Stromal cell of bone marrow (primary cell): ENCODE data around the gene MLST8.

Experiments
- DNase-seq: peaks from one replicate; pipeline ENCODE4 v3.0.0-alpha.2; 2012; ENCODE audit warnings: low read depth

The MLST8 gene

DNA sequence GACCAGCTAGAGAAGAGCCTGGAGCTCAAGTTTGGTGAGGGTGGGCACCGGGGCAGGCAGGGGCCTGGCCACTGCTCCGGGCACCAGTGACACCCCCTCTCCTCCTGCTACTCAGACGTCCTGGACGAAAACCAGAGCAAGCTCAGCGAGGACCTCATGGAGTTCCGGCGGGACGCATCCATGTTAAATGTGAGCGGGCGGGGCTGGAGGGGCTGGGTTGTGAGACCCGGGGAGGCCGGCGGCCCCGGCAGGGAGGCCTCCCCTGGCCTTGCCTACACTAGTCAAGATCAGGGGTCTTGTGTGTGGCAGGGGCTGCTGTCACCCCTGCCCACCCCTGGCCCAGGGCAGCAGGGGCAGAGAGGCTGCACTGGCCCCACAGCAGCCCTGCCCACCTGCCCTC, 31.9 kb upstream of the MLST8 start:
- DNase-seq: no peak

DNA sequence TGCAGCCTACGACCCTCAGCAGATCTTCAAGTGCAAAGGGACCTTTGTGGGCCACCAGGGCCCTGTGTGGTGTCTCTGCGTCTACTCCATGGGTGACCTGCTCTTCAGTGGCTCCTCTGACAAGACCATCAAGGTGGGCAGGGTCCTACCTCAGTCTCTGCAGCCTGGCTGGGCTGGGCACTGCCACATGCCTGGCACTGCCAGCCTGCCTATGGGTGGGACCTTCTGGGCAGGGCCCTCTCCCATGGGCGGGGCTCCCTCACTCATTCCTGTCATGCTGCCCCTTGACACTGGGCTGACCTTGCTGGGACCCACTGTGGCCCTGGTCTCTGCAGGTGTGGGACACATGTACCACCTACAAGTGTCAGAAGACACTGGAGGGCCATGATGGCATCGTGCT, 31.3 kb upstream of the MLST8 start:
- no peak for DNase-seq

DNA sequence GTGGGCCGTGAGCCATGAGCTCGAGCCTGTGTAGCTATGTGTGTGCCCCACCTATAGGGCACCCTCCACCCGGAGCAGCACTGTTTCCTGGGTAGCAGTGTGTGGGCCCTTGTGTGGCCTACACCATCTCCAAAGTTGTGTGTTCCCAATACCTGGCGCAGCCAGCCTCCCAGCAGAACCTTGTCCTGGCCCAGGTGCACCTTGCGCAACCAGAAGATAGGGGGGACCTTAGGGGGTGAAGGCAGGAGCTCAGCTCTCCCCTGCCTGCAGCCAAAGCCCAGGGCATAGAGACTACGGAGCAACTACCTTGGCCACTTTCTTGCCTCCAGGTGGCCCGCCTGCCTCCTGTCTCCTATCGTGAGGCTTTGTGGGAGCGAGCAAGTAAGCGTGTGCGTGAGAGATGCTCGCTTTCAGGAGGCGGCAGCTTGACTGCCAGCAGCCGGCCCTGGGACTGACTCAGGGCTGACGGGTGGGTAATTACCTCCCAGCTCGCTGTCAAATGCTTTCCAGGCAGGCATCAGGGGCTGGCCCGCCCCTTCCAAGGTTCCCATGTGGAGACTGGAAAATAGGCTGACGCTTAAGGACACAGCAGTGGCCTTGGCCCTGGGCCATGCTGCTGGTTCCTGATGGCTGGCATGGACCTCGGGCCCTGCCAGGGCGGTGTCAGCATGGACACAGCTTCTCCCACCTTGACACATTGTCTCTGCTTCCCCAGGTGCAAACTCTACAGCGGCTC, 30.7 kb upstream of the MLST8 start:
- no peak for DNase-seq

DNA sequence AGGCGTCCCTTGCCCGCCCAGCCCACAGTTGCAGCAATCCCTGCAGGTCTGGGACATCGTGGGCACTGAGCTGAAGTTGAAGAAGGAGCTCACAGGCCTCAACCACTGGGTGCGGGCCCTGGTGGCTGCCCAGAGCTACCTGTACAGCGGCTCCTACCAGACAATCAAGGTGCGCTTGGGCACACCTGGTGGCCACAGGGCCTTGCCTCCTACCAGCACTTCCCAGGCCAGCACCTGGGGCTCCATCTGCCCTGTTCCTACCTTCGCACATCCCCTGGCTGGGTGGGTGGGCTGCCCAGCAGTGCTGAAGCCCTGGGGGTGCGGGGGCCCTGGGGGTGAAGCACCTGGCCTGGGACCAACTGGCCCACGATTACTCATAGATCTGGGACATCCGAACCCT, 29.8 kb upstream of the MLST8 start:
- no peak for DNase-seq

DNA sequence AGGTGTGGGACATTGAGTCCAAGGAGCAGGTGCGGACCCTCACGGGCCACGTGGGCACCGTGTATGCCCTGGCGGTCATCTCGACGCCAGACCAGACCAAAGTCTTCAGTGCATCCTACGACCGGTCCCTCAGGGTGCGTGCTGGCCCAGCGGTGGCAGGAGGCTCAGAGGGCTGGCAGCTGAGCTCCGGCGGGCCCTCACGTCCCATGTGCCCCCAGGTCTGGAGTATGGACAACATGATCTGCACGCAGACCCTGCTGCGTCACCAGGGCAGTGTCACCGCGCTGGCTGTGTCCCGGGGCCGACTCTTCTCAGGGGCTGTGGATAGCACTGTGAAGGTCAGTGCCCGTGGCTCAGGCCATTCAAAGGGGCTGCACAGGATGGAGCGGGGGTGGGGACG, 29.2 kb upstream of the MLST8 start:
- no peak for DNase-seq

DNA sequence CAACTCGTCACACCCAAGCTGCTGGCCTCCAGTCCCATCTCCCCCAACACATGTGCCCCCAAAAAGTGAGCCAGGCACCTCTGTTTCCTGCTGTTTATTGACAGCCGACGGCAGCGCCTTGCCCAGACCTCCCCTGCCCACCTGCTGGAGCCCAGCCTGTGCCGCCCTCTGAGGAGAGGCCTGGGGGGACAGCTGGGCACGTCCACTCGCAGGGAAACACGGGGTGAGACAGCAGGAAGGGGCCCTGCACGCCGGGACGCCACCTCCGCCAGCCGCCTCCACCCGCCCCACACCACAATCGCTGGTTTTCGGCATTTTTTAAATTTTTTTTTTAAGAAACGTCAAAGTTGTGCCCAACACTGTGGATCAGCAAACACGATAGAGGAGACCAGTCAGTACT, 28.2 kb upstream of the MLST8 start:
- DNase-seq: no peak

DNA sequence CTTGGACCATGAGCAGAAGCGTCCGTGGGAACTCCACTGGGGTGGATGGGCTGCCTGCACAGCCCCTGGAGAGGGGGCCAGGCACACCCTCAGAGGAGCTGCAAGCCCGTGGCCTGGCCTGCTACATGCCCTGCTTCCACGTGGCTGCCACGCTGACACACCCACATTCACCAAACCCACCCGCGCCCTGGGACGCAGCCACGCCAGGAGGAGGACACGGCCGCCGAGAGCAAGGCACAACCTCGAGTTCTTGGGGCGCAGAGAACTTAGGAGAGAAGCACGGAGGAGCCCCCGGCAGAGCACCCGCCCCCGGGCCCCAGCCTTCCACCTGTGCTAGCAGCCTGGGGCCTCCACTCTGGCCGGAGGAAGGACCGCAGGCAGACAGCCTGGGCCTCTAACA, 27.7 kb upstream of the MLST8 start:
- DNase-seq: no peak

DNA sequence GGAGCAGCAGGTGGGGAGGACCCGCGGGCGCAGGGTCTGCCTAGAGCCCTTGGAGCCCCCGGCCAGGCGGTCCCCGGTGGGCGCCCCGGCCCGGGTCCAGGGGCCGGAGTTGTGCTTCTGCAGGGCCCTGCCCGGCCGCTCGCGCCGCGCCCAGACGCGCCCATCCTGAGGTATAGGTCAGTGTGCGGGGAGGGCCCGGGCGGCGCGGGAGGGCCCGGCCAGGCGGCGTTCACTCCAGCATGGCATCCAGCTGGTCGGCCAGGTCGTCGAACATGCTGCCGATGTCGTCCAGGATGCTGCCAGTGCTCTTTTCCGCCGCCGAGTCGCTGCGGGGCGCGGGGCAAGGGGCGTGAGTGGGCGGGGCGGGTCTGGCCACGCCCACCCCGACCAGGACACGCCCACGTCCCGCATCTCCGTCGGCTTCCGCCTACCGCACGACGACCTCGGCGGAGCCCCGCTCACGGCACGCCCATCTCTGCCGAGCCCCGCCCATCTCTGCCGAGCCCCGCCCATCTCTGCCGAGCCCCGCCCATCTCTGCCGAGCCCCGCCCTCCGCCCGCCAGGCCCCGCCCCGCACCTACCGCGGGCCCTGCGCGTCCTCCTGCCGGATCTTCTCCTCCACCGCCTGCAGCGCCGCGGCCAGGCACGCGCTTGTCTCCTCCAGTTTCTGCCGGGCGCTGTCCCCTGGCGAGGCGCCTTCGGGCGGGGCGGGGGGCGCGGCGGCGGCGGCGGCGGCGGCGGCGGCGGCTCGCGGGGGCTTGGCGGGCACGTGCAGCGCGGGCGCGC, 26.7 kb upstream of the MLST8 start:
- DNase-seq: no peak

DNA sequence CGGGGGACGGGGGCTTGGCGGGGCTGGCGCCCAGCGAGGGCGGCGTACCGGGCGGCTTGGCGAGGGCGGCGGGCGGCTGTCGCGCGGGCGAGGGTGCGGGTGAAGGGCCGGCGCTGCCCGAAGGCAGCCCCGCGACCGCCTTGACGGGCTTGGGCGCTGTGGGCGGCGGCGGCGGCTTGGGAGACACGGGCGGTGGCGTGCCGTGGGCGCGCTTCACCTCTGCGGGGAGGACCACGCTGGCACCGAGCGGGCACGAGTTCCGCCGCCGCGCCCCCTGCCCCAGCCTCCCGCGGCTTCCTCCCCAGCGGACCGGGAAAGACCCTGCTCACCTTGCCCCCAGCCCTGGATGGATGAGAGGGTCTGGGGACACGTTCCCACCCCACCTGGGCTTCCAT, 26.1 kb upstream of the MLST8 start:
- DNase-seq: no peak

DNA sequence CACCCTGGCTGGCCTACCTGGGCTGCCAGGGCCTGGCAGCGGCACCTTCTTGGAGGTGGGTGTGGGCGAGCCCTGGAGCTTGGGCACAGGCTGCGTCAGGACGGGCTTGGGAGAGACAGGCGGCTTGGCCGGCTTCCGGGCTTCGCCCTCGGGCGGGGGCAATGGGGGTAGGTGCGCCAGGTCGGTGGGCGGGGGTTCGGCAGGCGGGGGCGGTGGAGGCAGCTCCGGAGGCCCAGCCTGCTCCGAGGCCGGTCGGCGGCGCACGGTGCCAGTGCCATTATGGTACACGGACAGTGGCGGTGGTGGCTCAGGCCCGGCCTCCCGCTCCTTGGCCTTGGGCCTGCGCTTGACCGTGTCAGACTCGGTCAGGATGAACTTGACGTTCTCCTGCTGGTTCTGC, 25.7 kb upstream of the MLST8 start:
- no peak for DNase-seq

DNA sequence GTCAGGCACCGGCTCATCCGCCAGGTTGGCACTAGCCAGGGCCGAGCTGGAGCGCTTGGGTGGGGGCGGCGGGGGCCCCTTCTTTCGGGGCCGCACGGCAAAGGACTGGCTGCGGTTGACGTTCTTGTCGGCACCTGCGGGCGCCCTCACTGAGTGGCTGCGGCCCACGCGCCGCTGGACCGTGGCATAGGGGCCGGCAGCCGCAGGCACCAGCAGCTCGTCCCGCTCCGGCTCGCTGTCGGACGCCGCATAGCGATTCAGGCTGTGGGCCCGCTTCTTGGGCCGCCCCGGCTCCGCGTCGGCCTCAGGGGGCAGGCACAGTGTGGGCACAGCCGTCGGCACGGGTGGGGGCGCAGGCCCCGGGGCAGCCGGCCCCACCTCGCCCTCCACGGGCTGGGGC, 24.8 kb upstream of the MLST8 start:
- no peak for DNase-seq

DNA sequence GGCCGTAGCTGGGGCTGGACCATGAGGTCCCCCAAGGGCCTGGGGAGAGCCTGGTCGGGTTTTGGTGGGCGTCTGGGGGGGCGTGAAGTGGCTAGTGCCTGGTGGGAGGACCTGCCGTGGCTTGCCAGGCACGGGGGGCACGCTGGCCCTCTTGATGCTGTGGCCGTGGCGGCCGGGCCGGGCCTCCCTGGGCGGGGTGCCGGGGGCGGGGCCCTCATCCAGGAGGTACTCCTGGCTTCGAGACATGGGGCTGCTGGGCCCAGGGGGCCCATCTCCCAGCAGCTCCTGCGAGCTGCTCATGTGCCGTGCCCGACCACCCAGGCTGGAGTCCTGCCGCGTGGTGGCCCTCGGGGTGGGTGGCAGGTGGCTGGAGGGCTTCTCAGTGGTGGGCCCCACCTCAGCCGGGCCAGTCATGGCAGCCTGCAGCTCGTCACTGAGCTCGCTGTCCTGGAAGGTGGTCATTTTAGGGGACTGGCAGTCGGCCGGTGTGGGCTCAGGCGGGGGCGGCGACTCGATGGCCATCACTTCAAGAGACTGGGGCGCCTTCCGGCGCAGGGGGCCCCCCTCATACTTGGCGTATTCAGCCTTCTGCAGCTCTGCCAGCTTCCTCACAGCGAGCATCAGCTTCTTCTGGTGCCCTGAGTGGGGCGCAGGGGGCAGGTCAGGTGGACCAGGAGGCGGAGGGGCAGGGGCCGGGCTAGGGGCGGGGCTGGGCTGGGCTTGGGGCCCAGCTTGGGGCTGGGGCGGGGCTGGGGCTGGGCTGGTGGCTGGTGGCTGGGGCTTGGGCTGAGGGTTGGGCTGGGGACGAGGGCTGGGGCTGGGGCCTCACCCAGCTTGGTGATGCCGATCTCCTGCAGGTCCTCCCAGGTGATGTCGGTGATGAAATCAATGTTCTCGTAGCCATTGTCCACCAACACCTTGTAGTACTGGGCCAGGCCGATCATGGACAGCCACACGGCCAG, 24.0 kb upstream of the MLST8 start:
- DNase-seq: no peak

DNA sequence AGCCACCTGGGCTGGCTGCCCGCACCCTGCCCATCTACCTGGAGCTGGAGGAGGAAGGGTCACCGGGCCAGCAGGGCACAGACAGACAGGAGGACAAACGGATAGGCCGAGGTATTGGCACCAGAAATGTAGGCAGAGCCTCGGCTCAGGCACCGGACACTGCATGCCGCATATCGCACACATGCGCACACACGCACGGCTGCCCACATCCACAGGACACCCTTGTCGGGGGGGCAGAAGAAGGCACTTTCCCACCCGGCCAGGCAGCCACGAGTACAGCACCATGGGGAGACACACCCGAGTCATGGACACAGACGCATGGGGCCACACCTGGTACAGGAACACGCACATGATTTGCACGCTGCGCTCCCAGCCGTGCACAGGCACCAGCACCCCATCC, 23.3 kb upstream of the MLST8 start:
- DNase-seq: no peak

DNA sequence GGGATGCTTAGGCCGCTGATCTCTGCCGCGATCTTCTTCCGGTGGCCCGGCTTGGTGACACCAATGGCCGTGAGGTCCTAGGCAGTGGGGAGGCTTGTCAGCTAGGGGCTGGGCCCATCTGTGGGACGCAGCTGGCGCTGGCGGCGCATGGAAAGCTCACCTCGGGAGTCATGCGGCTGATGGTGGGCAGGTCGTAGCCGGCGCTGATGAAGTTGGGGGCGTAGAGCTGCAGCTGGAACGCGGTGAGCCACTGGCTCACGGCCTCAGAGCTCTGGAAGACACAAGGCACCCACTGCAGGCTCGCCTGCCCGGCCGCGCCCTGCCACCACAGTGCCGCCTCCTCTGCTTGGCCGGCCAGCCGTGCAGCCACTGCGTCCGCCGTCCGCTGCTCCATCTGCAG, 21.6 kb upstream of the MLST8 start:
- DNase-seq: no peak

DNA sequence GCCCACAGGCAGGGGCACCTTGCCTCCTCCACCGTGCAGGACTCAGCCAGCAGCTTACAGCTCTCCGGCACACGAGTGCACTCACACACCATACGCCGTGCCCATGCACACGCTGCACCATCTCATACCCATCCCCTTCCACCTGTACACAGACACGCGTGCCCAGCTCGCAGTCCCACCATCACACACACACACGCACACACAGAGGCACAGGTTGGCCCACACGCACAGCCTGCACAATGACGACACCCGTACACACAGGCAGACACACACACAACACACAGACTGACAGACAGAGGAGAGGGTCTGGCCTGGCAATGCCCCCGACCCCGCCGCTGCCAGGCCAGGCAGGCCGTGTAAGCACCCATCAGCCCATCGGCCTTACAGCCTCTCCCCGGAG, 20.9 kb upstream of the MLST8 start:
- no peak for DNase-seq

DNA sequence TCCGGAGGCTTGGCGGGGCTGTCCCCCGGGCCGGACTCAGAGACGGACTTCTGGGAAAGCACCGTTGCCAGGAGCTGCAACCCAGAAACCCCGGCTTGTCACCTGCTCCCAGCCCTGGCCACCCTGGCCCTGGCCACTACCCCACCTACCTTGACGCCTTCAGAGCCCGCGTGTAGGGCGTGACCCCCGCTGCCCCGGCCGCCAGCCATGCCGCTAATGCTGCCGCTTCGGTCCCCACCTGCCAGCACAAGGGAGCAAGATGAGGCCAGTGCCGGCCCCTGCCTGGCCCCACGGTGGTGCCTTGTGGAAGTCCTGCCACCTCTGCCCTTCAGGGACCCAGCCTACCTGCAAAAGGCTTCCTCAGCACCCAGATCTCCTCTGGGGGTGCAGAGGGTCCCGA, 20.3 kb upstream of the MLST8 start:
- DNase-seq: no peak

DNA sequence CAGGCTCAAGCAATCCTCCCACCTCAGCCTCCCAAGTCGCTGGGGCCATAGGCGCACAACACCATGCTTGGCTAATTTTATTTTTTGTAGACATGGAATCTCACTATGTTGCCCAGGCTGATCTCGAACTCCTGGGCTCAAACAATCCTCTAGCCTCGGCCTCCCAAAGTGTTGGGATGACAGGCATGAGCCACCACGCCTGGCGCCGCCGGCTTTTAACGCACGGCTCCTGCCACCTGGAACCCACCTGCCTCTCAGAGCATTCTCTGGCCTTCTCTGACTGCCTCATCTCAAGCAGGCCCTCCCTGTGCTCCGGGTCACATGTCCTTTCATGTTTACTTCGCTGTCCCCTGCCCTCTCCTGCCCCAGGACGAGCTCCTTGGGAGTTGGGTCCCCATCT, 19.2 kb upstream of the MLST8 start:
- no peak for DNase-seq

DNA sequence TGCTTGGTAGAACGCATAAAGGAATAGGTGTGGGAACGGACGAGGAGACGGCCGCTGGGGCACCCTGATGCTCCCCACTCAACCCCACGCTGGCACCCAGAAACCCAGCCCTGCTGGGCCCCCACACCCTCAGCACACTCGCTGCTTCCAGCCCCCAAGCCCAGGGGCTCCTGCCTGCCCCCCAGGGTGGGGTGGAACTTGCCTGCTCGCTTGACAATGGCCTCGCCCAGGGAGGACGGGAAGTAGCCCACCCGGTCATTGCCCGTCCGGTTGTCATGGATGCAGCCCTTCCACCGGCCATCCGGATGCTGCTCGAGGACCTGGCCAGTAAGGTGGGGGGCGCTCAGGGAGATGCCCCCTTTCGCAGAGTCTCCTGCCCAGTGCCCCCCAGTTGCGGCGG, 18.7 kb upstream of the MLST8 start:
- no peak for DNase-seq

DNA sequence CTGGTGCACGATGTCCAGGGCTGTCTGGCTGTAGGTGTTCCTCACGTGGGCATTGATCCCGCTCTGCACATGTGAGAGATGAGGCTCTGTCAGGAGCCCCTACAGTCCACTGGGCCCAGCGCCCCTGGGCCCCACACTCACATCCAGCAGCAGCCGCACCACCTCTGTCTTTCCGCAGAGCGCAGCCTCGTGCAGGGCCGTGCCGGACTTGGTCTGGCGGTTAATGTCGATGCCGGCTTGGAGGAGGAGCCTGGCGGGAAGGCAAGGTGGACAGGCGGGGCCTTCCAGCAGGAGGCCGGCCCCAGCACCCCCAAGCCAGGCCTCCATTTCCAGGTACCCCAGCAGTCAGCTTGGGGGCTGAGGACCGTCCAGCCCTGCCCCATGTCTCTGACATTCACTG, 18.0 kb upstream of the MLST8 start:
- no peak for DNase-seq

DNA sequence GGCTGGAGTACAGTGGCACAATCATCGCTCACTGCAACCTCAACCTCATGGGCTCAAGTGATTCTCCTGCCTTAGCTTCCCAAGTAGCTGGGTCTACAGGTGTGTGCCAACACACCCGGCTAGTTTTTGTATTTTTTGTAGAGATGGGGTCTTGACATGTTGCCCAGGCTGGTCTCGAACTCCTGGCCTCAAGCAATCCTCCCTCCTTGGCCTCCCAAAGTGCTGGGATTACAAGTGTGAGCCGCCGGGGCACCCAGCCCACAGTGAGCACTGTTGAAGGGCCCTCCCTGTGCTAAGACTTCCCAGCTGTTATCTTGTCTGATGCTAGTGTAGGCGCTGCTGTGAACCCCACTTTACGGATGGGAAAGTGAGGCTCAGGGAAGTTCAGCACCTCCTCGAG, 16.9 kb upstream of the MLST8 start:
- DNase-seq: no peak

DNA sequence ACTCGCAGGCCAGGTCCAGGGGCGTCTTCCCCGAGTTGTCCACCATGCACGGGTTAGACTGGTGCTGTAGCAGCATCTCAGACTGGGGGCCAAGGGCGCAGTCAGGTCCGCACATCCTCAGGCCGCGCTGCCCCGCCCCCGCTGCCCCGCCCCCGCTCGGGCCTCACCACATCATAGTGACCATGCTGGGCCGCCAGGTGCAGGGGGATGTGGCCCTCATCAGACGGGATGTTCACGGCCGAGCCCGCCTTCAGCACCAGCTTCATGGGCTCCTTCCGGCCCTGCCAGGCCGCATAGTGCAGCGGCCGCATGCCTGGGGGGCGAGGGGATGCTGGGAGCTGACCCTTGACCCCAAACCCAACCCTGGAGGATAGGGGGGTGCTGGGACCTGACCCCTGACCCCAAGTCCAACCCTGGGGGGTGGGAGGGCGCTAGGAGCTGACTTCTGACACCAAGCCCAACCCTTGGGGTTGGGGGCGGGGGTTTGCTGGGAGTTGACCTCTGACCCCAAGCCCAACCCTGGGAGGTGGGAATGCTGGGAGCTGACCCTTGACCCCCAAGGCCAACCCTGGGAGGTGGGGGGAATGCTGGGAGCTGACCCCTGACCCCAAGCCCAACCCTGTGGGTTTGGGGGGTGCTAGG, 15.9 kb upstream of the MLST8 start:
- DNase-seq: no peak

DNA sequence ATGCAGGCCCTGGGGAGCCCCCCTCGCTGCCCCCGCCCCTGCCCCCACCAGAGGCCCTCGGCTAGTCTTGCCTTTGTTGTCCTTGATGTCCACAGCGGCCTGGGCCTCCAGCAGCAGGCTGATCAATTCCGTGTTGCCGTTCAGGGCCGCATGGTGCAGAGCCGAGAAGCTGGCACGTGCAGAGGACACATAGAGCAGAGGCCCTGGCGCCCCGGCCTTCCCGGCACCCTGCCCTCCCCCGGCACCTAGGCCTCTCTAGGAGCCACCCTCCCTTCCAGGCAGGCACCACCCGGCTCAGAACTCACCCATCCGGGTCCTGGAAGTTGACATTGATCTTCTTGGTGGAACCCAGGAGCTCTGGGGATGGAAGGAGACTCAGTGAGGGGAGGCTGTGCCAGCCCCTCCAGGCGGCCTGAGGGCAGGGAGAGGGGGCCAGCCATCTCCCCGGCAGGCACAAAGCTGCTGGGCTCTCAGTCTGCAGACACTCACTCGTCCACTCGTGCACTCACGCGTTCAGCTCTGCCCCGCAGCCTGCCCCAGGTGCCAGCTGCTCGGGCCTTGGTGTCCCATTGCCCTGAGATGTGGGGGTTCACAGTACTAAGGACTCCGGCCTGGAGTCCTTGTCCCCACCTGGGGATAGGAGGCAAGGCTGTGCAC, 15.1 kb upstream of the MLST8 start:
- no peak for DNase-seq
